Muscle layer of duodenum (tissue), 2 donors: ENCODE results near the gene CTXND2.
A peak's percentile ranks its signal among the peaks of the same experiment; 100 is the strongest.
"Not testable (repeated sequence)": the region's sequence is repeated elsewhere in the genome, so short reads cannot be mapped to it uniquely, and the experiment has no call there.

Source experiments
- H3K27ac ChIP-seq: one replicate; pipeline ENCODE4 v1.7.0; 2013; ENCODE audit warnings: mild to moderate bottlenecking, low read length
- H3K27me3 ChIP-seq: one replicate; pipeline ENCODE4 v1.7.0; 2013; ENCODE audit warnings: low read depth, mild to moderate bottlenecking, control low read depth, low read length
- H3K36me3 ChIP-seq, 2 donors: one replicate each; pipeline ENCODE4 v1.7.0; 2013; ENCODE audit warnings: low read length in 2 of 2, control low read depth in 1 of 2, mild to moderate bottlenecking in 1 of 2; ENCODE audit not compliant: insufficient read depth in 2 of 2, control insufficient read depth in 1 of 2
- H3K4me1 ChIP-seq, 2 donors: one replicate each; pipeline ENCODE4 v1.7.0; 2013; ENCODE audit warnings: low read length in 2 of 2, mild to moderate bottlenecking in 2 of 2, control low read depth in 1 of 2, moderate library complexity in 1 of 2; ENCODE audit not compliant: insufficient read depth in 2 of 2, control insufficient read depth in 1 of 2
- H3K4me3 ChIP-seq, 2 donors: one replicate each; pipeline ENCODE4 v1.7.0; 2013; ENCODE audit warnings: low read length in 2 of 2, low read depth in 1 of 2, mild to moderate bottlenecking in 1 of 2
- H3K9me3 ChIP-seq, 2 donors: one replicate each; pipeline ENCODE4 v1.7.0; 2013; ENCODE audit warnings: low read length in 2 of 2, control low read depth in 1 of 2, mild to moderate bottlenecking in 1 of 2; ENCODE audit not compliant: control insufficient read depth in 1 of 2
- donor health status: healthy.

Gene CTXND2

DNA sequence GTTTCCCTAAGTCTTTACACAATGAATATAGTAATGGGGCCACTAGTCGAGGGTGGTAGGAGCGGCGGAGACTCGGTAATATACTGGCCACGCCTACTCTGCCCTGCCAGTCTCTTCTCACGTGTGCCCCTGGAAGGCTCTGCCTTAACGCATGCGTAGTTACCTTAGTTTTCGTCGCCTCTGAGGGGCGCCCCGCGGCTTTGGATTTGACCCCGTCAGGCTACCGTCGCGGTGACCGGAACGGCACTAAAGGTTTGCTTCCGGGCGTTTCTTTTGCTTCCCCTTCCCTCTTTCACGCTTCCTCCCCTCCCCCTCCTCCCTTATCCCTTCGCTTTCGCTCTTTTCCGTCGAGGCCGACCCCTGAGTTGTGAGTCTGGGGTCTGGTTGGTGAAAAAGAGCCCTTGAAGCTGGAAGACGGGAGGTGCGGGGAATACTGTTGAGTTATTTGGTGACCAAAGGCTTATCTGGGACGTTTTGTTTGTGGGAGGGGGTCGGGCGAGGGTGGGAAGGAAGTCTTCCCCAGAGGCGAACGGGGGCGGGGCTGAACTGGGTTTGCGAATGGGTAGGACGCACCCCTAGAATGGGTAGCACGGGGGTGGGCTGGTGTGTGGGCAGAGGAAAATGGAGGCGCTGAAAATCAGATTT lies 39.3 kb downstream of the CTXND2 start, which contains the start of gene SETDB1:
Gene SETDB1 (plus strand): TSS at position 267 of the 645 bp plus-strand sequence. CDS start 1,352 bp downstream, outside the sequence.
- peaks cover 5 to 11% of the 10 kb centered on the region in 2 donors for H3K4me1 ChIP-seq
- H3K36me3 ChIP-seq, result peaks cover 20 to 30% of the 10 kb centered on the region in 2 donors
- H3K9me3 ChIP-seq, result no peaks in the 10 kb centered on the region
- H3K27me3 ChIP-seq, result no peaks in the 10 kb centered on the region
- peak within 1 kb of the TSS; percentile 77 to 94 for H3K4me3 ChIP-seq
- peak within 1 kb of the TSS; percentile 87 for H3K27ac ChIP-seq

DNA sequence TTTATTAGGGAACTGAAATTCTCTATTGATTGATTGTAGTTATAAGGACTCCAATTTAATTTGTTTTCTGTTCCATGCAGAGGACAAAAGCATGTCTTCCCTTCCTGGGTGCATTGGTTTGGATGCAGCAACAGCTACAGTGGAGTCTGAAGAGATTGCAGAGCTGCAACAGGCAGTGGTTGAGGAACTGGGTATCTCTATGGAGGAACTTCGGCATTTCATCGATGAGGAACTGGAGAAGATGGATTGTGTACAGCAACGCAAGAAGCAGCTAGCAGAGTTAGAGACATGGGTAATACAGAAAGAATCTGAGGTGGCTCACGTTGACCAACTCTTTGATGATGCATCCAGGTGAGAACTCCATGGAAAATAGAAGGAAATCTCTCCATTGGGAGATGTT lies 40.7 kb downstream of the CTXND2 start:
- Histone ChIP-seq H3K27ac (no peak overlapping the region), H3K4me3 (no peak overlapping the region), H3K9me3 (peaks cover 0 to 3% of the 10 kb centered on the region in 2 donors), H3K4me1 (peaks cover 5 to 11% of the 10 kb centered on the region in 2 donors), H3K36me3 (peaks cover 24 to 40% of the 10 kb centered on the region in 2 donors), H3K27me3 (no peaks in the 10 kb centered on the region)

DNA sequence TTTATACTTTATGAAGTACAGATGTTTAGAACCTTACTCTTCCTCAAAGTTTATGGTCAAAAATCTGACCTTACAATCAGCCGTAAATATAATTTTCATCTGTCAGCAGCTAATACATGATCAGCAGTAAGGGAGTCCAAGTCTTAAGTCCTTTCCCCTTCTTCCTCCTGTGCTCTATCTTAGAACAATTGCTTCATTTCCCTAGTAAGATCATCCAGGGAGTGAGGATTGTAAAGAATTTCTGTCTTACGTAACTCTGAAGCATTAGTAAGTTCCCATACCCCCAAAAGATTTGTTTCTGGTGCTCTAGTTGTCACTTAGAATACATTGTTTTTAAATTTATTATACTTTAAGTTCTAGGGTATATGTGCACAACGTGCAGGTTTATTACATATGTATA lies 41.4 kb downstream of the CTXND2 start:
- Histone ChIP-seq H3K27me3 (no peaks in the 10 kb centered on the region), H3K4me1 (peaks cover 5 to 11% of the 10 kb centered on the region in 2 donors), H3K4me3 (no peak overlapping the region), H3K9me3 (peaks cover 0 to 3% of the 10 kb centered on the region in 2 donors), H3K36me3 (peaks cover 24 to 45% of the 10 kb centered on the region in 2 donors), H3K27ac (no peak overlapping the region)

DNA sequence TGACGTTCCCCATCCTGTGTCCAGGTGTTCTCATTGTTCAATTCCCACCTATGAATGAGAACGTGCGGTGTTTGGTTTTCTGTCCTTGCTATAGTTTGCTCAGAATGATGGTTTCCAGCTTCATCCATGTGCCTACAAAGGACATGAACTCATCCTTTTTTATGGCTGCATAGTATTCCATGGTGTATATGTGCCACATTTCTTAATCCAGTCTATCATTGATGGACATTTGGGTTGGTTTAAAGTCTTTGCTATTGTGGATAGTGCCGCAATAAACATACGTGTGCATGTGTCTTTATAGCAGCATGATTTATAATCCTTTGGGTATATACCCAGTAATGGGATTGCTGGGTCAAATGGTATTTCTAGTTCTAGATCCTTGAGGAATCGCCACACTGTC lies 41.8 kb downstream of the CTXND2 start:
- peaks cover 5 to 11% of the 10 kb centered on the region in 2 donors for H3K4me1 ChIP-seq
- peaks cover 24 to 47% of the 10 kb centered on the region in 2 donors for H3K36me3 ChIP-seq
- not testable (repeated sequence) for H3K27ac ChIP-seq, H3K27me3 ChIP-seq, H3K9me3 ChIP-seq, H3K4me3 ChIP-seq

DNA sequence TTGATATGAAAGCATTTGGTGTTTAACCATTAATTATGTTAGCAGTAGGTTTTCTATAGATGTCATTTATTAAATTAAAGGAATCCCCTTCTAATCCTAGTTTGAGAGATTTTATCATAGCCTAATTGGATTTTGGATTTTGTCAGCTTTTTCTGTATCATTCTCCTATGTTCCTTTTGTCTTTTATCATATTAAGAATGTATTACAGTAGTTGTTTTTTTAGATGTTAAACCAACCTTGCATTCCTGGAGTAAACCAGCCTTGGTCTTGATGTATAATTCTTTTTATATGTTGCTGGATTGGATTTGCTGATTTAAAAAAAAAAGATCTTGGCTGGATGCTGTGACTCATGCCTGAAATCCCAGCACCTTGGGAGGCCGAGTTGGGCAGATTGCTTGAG lies 44.8 kb downstream of the CTXND2 start:
- H3K27ac ChIP-seq, result no peak overlapping the region
- H3K27me3 ChIP-seq, result no peaks in the 10 kb centered on the region
- peaks cover 28 to 59% of the 10 kb centered on the region in 2 donors for H3K36me3 ChIP-seq
- H3K4me1 ChIP-seq, result peaks cover 3 to 10% of the 10 kb centered on the region in 2 donors
- no peak overlapping the region for H3K4me3 ChIP-seq
- peaks cover 0 to 3% of the 10 kb centered on the region in 2 donors for H3K9me3 ChIP-seq

DNA sequence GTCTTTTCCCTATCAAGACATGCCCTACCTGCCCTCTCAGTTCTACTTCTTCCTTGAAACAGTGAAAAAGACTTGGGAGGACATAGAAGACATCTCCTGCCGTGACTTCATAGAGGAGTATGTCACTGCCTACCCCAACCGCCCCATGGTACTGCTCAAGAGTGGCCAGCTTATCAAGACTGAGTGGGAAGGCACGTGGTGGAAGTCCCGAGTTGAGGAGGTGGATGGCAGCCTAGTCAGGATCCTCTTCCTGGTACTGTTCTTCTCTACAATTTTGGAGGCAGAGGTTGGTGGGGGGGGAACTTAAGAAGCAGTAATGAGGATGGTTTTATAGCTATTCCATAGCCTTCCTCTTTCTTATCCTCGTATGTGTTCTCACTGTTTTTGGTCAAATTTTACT lies 57.9 kb downstream of the CTXND2 start:
- Histone ChIP-seq H3K4me3 (no peak overlapping the region), H3K9me3 (no peaks in the 10 kb centered on the region), H3K27ac (no peak overlapping the region), H3K36me3 (peaks cover 64 to 91% of the 10 kb centered on the region in 2 donors), H3K4me1 (no peaks in the 10 kb centered on the region), H3K27me3 (no peaks in the 10 kb centered on the region)

DNA sequence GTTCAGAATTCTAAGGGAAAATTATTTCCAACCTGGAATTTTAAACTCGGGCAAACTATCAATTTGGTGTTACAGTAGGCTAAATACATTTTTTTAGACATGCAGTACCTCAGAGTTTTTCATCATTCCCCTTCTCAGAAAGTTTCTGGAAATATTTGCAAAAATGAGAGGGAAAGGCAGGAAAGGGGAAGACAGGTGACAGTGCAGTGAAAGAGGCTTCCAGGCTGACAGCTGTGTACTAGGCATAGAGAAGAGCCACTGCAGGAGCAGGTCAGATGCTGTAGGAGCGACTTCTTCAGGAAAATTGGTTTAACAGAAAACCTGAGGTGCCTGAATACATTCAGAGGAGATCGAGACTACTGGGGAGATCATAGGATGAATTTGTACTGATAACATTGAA lies 67.8 kb downstream of the CTXND2 start:
- Histone ChIP-seq H3K4me1 (no peaks in the 10 kb centered on the region), H3K9me3 (no peaks in the 10 kb centered on the region), H3K27me3 (no peaks in the 10 kb centered on the region), H3K27ac (no peak overlapping the region), H3K36me3 (peaks cover 40 to 62% of the 10 kb centered on the region in 2 donors), H3K4me3 (no peak overlapping the region)

DNA sequence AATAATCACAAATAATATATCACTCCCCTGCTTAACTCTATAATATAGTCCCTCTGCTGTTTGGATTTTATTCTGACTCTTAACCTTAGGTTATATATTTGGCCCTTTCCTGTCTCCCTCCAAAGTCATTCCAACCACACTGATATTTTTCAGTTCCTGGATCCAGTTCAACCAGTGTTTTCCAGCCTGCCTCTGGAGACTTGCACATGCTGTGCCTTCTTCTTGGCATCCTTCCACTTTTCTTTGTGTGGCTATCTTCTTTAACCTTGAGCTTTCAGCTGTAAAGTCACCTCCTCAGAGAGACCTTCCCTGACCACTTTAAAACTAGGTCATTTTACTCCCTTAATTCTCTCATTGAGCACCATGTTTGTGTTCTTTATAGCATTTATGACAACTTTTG lies 68.3 kb downstream of the CTXND2 start:
- no peaks in the 10 kb centered on the region for H3K9me3 ChIP-seq
- H3K4me3 ChIP-seq, result no peak overlapping the region
- H3K27me3 ChIP-seq, result no peaks in the 10 kb centered on the region
- no peak overlapping the region for H3K27ac ChIP-seq
- no peaks in the 10 kb centered on the region for H3K4me1 ChIP-seq
- peaks cover 35 to 60% of the 10 kb centered on the region in 2 donors for H3K36me3 ChIP-seq

DNA sequence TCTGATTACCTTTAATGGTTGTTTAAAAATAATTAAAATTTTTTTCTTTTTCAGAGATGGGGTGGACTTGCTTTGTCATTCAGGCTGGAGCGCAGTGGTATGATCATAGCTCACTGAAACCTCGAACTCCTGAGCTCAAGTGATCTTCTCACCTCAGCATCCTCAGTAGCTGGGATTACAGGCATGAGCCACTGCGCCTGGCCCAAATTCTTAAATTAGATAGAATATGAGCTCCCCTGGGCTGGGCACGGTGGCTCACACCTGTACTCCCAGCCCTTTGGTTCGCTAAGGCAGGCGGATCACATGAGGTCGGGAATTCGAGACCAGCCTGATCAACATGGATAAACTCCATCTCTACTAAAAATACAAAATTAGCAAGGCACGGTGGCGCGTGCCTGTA lies 70.7 kb downstream of the CTXND2 start:
- no peaks in the 10 kb centered on the region for H3K4me1 ChIP-seq
- no peaks in the 10 kb centered on the region for H3K9me3 ChIP-seq
- peaks cover 39 to 60% of the 10 kb centered on the region in 2 donors for H3K36me3 ChIP-seq
- H3K27me3 ChIP-seq, result no peaks in the 10 kb centered on the region
- no peak overlapping the region for H3K4me3 ChIP-seq
- no peak overlapping the region for H3K27ac ChIP-seq

DNA sequence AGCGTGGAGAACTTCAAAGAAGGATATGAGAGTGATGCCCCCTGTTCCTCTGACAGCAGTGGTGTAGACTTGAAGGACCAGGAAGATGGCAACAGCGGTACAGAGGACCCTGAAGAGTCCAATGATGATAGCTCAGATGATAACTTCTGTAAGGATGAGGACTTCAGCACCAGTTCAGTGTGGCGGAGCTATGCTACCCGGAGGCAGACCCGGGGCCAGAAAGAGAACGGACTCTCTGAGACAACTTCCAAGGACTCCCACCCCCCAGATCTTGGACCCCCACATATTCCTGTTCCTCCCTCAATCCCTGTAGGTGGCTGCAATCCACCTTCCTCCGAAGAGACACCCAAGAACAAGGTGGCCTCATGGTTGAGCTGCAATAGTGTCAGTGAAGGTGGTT lies 73.7 kb downstream of the CTXND2 start:
- Histone ChIP-seq H3K27me3 (no peaks in the 10 kb centered on the region), H3K4me3 (no peak overlapping the region), H3K36me3 (peaks cover 42 to 69% of the 10 kb centered on the region in 2 donors), H3K9me3 (no peaks in the 10 kb centered on the region), H3K4me1 (no peaks in the 10 kb centered on the region), H3K27ac (no peak overlapping the region)

DNA sequence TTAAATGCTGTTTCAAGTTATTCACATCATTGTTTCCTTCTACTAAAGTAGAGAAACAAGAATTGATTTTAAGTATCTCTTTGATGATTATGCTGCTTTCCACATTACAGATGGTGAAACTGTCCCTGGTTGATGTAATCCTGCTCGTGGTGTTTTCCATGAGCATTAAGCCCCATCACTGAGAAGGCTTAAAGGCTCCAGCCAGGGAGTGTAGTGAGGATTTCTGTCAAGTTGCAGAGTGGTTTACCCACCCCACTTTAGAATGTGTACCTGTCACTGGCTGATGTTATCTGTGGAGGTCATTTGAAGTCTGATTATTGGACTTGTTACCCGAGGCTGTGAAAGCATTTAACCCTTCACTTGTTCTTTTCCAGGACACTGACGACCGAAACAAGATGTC lies 74.8 kb downstream of the CTXND2 start:
- no peaks in the 10 kb centered on the region for H3K4me1 ChIP-seq
- no peak overlapping the region for H3K27ac ChIP-seq
- peaks cover 53 to 77% of the 10 kb centered on the region in 2 donors for H3K36me3 ChIP-seq
- no peaks in the 10 kb centered on the region for H3K27me3 ChIP-seq
- H3K4me3 ChIP-seq, result no peak overlapping the region
- H3K9me3 ChIP-seq, result no peaks in the 10 kb centered on the region
